ENCODE results near the gene C10orf143.

Gene C10orf143

DNA sequence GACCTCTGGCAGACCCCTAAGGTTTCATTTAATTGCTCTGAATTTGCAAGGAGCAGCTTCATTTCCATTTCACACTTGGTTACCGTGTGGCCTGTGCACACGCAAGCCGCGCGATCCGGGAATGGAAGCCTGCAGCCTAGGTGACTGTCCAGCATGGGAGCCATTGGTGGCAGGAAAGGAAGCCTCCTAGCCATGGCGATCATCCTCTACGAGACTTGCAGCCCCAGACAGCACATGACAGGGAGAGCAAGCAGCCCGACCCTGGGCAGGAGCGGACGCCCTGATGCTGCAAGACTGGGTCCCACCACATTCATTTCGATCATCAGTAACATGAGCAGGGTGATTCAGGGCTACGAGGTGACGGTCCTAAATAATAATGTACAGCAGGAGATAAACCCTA, 33.9 kb downstream of the C10orf143 start:
- Histone ChIP-seq H3K9me3 (ENCODE audit: control insufficient read depth, low read length) (no peaks in the 10 kb centered on the region), H3K27ac (ENCODE audit: low read depth, low read length, severe bottlenecking) (no peak overlapping the region), H3K4me3 (ENCODE audit: extremely low read depth, insufficient read depth, low read length, poor library complexity, severe bottlenecking) (no peak overlapping the region), H3K4me1 (ENCODE audit: control insufficient read depth, insufficient read depth, low read length, poor library complexity, severe bottlenecking) (no peaks in the 10 kb centered on the region), H3K36me3 (ENCODE audit: control insufficient read depth, insufficient read depth, low read length) (no peaks in the 10 kb centered on the region)
- WGBS, 2 experiments (ENCODE audit: insufficient coverage in 2 of 2) = 93 to 99% methylated on average over 13 of the region's 14 CpGs

DNA sequence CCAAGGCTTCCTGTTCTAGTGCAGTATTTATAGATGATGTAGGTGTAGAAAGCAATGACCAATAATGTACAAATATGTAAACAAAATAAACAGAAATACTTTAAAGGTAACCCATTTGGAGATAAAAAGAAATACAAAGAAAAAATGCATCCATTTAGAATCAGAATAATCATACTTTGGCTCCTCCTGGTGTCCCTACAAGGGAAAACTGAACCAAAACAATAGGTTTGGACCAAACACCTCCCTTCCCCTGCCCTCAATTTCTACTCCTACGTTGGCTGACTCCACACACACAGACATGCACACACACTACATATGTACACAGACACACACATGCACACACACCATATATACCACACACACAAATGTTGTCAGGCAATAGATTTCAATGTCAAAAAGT, 36.0 kb downstream of the C10orf143 start:
- 60 to 93% methylated on average over 1 of the region's 1 CpG for WGBS, 2 experiments (ENCODE audit: insufficient coverage in 2 of 2)
- no peak overlapping the region for H3K27ac ChIP-seq (ENCODE audit: low read depth, low read length, severe bottlenecking)
- H3K9me3 ChIP-seq (ENCODE audit: control insufficient read depth, low read length) = no peaks in the 10 kb centered on the region
- no peak overlapping the region for H3K4me3 ChIP-seq (ENCODE audit: extremely low read depth, insufficient read depth, low read length, poor library complexity, severe bottlenecking)
- no peaks in the 10 kb centered on the region for H3K36me3 ChIP-seq (ENCODE audit: control insufficient read depth, insufficient read depth, low read length)
- H3K4me1 ChIP-seq (ENCODE audit: control insufficient read depth, insufficient read depth, low read length, poor library complexity, severe bottlenecking) = no peaks in the 10 kb centered on the region

DNA sequence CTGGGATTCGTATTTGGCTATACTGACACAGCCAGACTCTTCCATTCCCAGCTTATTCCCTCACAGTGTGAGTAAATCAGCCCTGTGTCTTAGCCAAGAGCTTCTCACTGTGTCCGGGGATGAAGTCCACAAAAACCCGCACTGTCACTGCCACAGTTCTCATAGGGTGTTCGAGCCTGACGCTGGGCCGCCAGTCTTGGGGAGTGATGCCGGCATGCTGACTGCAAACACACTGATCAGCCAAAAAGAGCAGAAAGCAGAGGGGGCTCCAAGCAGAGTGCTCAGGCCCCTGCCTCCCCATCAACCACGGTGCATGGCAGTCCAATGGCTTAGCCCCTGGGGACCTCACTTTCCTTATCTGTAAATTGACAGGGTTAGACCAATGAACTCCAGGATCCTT, 36.7 kb downstream of the C10orf143 start:
- WGBS, 2 experiments (ENCODE audit: insufficient coverage in 2 of 2) = 96% methylated on average over 7 to 8 of the region's 8 CpGs
- no peaks in the 10 kb centered on the region for H3K36me3 ChIP-seq (ENCODE audit: control insufficient read depth, insufficient read depth, low read length)
- no peaks in the 10 kb centered on the region for H3K9me3 ChIP-seq (ENCODE audit: control insufficient read depth, low read length)
- no peaks in the 10 kb centered on the region for H3K4me1 ChIP-seq (ENCODE audit: control insufficient read depth, insufficient read depth, low read length, poor library complexity, severe bottlenecking)
- no peak overlapping the region for H3K4me3 ChIP-seq (ENCODE audit: extremely low read depth, insufficient read depth, low read length, poor library complexity, severe bottlenecking)
- no peak overlapping the region for H3K27ac ChIP-seq (ENCODE audit: low read depth, low read length, severe bottlenecking)

DNA sequence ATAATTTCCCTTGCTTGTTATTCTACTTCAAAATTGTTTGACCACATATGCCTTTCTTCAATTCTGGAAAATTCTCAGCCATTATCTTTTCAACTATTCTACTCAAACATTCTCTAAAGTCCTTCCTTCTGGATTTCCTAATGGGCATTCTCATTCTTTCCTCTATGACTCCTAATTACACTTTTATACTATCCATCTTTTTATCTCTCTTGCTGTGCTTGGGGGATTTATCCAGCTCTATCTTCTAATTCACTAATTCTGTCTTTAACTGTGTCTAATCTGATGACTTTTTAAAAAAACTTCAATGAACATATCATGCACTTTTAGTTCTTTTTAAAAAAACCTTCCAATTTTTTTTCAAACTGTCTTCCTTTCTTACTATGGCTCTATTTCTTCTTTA, 38.4 kb downstream of the C10orf143 start:
- H3K36me3 ChIP-seq (ENCODE audit: control insufficient read depth, insufficient read depth, low read length) = no peaks in the 10 kb centered on the region
- no peaks in the 10 kb centered on the region for H3K9me3 ChIP-seq (ENCODE audit: control insufficient read depth, low read length)
- H3K27ac ChIP-seq (ENCODE audit: low read depth, low read length, severe bottlenecking) = no peak overlapping the region
- H3K4me1 ChIP-seq (ENCODE audit: control insufficient read depth, insufficient read depth, low read length, poor library complexity, severe bottlenecking) = no peaks in the 10 kb centered on the region
- no peak overlapping the region for H3K4me3 ChIP-seq (ENCODE audit: extremely low read depth, insufficient read depth, low read length, poor library complexity, severe bottlenecking)

DNA sequence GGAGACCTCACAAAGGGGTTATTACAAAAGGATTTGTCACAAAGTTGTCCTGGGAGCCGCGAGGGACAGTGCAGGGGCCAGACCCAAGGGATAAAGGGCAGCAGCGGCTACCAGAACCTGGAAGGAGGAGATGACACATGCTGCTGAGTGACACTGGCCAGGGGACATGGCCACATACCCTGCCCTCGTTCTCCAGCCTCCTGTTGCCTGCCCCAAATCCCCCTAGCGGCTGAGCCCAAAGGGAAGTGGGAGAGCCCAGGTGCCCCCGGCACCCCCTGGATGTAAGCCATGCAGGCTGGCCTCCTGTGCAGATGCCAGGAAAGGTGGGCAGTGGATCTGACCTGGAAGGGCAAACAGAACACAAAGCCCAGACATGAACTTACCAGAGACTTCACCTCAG, 42.7 kb downstream of the C10orf143 start:
- H3K4me3 ChIP-seq (ENCODE audit: extremely low read depth, insufficient read depth, low read length, poor library complexity, severe bottlenecking) = no peak overlapping the region
- no peak overlapping the region for H3K27ac ChIP-seq (ENCODE audit: low read depth, low read length, severe bottlenecking)
- H3K9me3 ChIP-seq (ENCODE audit: control insufficient read depth, low read length) = no peaks in the 10 kb centered on the region
- 90 to 94% methylated on average over 4 to 6 of the region's 6 CpGs for WGBS, 2 experiments (ENCODE audit: insufficient coverage in 2 of 2)
- no peaks in the 10 kb centered on the region for H3K36me3 ChIP-seq (ENCODE audit: control insufficient read depth, insufficient read depth, low read length)
- no peaks in the 10 kb centered on the region for H3K4me1 ChIP-seq (ENCODE audit: control insufficient read depth, insufficient read depth, low read length, poor library complexity, severe bottlenecking)

DNA sequence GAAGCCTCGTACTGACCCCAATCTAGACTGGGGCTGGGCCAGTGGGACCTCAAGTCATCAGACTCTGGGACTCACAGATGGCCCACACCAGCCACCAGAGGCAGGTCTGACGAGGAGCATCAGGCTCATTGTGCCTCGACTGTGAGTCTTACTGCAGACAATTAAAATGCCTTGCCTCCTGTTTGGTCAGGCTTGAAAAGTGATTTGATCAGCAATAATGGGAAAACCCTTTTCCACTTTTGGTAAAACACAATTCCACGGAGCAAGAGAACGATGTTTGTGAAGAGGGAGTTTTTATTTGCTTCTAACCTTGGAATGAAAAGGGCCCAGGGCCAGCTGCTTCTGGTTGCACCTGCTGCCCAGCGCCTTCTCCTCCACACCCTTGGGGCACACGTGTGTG, 43.9 kb downstream of the C10orf143 start:
- Histone ChIP-seq H3K9me3 (ENCODE audit: control insufficient read depth, low read length) (no peaks in the 10 kb centered on the region), H3K4me1 (ENCODE audit: control insufficient read depth, insufficient read depth, low read length, poor library complexity, severe bottlenecking) (no peaks in the 10 kb centered on the region)

DNA sequence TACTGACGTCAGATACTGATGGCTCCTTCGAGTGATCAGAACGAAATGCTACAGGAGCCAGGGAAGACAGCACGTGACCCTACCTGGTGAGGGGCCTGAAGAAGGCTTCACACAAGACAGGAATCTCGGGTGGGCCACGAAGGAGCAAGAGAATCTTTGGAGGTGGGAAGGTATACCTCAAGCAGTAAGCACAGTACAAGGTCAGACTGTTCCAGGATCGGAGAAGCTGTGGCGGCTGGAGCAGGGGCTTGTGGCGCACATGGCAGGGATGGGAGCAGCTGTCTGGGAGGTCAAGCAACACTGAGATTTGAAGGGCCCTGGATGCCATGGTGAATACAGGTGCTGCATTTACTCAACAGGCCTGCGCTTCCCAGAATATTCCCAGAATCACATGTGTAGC, 45.4 kb downstream of the C10orf143 start:
- Histone ChIP-seq H3K36me3 (ENCODE audit: control insufficient read depth, insufficient read depth, low read length) (no peaks in the 10 kb centered on the region), H3K9me3 (ENCODE audit: control insufficient read depth, low read length) (no peaks in the 10 kb centered on the region), H3K4me3 (ENCODE audit: extremely low read depth, insufficient read depth, low read length, poor library complexity, severe bottlenecking) (no peak overlapping the region), H3K27ac (ENCODE audit: low read depth, low read length, severe bottlenecking) (no peak overlapping the region), H3K4me1 (ENCODE audit: control insufficient read depth, insufficient read depth, low read length, poor library complexity, severe bottlenecking) (no peaks in the 10 kb centered on the region)
- 91 to 93% methylated on average over 9 to 10 of the region's 10 CpGs for WGBS, 2 experiments (ENCODE audit: insufficient coverage in 2 of 2)

More for the DNA sequence above, 43.9 kb downstream of the C10orf143 start:
- no peaks in the 10 kb centered on the region for H3K36me3 ChIP-seq (ENCODE audit: control insufficient read depth, insufficient read depth, low read length)
- no peak overlapping the region for H3K4me3 ChIP-seq (ENCODE audit: extremely low read depth, insufficient read depth, low read length, poor library complexity, severe bottlenecking)
- WGBS, 2 experiments (ENCODE audit: insufficient coverage in 2 of 2) = 85 to 97% methylated on average over 5 of the region's 7 CpGs
- no peak overlapping the region for H3K27ac ChIP-seq (ENCODE audit: low read depth, low read length, severe bottlenecking)

DNA sequence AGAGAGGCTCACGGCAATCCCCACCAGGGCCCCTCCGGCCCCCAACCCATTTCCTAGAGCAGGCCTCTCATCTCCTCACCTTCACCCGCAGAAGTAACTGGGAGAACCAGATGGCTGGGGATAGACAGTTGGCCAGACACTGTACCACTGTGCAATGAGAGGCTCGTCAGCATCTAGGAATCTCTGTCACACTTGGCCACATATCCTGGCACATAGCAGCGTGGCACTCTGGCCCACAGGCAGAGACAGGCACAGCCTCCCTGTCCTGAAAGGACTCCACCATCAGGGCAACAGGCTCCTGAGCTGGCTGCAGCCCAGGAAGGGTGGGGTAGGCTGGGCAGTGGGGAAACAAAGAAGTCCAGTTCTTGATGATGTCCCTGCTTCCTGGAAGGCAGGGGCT, 45.8 kb downstream of the C10orf143 start:
- no peaks in the 10 kb centered on the region for H3K4me1 ChIP-seq (ENCODE audit: control insufficient read depth, insufficient read depth, low read length, poor library complexity, severe bottlenecking)
- WGBS, 2 experiments (ENCODE audit: insufficient coverage in 2 of 2) = 88 to 92% methylated on average over 2 to 5 of the region's 5 CpGs
- no peak overlapping the region for H3K27ac ChIP-seq (ENCODE audit: low read depth, low read length, severe bottlenecking)
- no peaks in the 10 kb centered on the region for H3K9me3 ChIP-seq (ENCODE audit: control insufficient read depth, low read length)
- no peaks in the 10 kb centered on the region for H3K36me3 ChIP-seq (ENCODE audit: control insufficient read depth, insufficient read depth, low read length)
- no peak overlapping the region for H3K4me3 ChIP-seq (ENCODE audit: extremely low read depth, insufficient read depth, low read length, poor library complexity, severe bottlenecking)

DNA sequence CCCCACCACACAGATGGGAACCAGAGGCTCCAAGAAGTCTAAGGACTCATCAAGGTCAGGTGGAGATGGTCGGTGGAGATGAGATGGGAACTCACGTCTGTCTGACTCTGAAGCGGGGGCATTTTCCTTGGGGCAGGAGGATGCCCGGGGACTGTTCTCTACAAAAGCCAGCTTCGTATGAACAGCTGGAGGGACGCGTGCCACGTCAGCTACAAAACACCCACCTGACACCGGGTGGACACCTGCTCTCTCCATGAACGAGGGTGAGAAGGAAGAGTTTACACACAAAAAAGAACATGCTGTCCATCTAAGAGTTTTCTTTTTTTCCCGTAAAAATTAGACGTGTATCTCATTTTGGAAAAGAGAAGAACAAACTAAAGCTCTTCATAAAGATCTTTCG, 47.7 kb downstream of the C10orf143 start:
- H3K4me1 ChIP-seq (ENCODE audit: control insufficient read depth, insufficient read depth, low read length, poor library complexity, severe bottlenecking) = no peaks in the 10 kb centered on the region
- WGBS, 2 experiments (ENCODE audit: insufficient coverage in 2 of 2) = 91 to 94% methylated on average over 8 to 9 of the region's 13 CpGs
- H3K9me3 ChIP-seq (ENCODE audit: control insufficient read depth, low read length) = no peaks in the 10 kb centered on the region
- H3K36me3 ChIP-seq (ENCODE audit: control insufficient read depth, insufficient read depth, low read length) = no peaks in the 10 kb centered on the region
- no peak overlapping the region for H3K4me3 ChIP-seq (ENCODE audit: extremely low read depth, insufficient read depth, low read length, poor library complexity, severe bottlenecking)
- no peak overlapping the region for H3K27ac ChIP-seq (ENCODE audit: low read depth, low read length, severe bottlenecking)

DNA sequence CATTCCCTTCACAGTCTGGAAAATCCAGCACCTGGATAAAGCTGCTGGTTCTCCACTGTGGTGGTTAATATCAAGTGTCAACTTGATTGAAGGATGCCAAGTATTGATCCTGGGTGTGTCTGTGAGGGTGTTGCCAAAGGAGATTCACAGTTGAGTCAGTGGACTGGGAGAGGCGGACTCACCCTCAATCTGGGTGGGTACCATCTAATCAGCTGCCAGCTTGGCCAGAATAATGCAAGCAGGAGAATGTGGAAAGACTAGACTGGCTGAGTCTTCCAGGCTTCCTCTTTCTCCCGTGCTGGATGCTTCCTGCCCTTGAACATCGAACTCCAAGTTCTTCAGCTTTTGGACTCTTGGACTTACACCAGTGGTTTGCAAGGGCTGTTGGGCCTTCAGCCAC, 48.4 kb downstream of the C10orf143 start:
- H3K4me3 ChIP-seq (ENCODE audit: extremely low read depth, insufficient read depth, low read length, poor library complexity, severe bottlenecking) = no peak overlapping the region
- no peaks in the 10 kb centered on the region for H3K4me1 ChIP-seq (ENCODE audit: control insufficient read depth, insufficient read depth, low read length, poor library complexity, severe bottlenecking)
- no peaks in the 10 kb centered on the region for H3K36me3 ChIP-seq (ENCODE audit: control insufficient read depth, insufficient read depth, low read length)
- H3K27ac ChIP-seq (ENCODE audit: low read depth, low read length, severe bottlenecking) = no peak overlapping the region
- WGBS, 2 experiments (ENCODE audit: insufficient coverage in 2 of 2) = 92% methylated on average over 3 of the region's 3 CpGs
- H3K9me3 ChIP-seq (ENCODE audit: control insufficient read depth, low read length) = no peaks in the 10 kb centered on the region

DNA sequence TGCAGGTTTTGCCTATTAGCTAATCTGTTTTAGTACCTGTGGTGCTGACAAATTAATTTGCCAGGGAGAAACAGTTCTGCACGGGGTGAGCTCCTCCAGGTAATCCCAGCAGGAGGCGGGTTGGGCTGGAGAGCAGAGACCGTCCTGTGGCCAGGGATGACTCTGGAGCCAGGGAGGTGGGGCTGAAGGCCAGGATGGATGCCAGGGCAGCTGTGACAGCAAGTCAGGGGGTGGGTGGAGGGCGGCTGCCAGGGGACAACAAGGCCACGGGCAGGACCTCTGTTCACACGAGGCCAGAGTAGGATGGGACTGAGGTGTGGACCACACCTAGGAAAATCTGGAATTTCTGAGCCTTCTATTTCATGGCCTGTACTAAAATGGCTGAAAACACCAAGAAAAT, 48.9 kb downstream of the C10orf143 start:
- no peaks in the 10 kb centered on the region for H3K36me3 ChIP-seq (ENCODE audit: control insufficient read depth, insufficient read depth, low read length)
- H3K4me1 ChIP-seq (ENCODE audit: control insufficient read depth, insufficient read depth, low read length, poor library complexity, severe bottlenecking) = no peaks in the 10 kb centered on the region
- no peaks in the 10 kb centered on the region for H3K9me3 ChIP-seq (ENCODE audit: control insufficient read depth, low read length)
- no peak overlapping the region for H3K4me3 ChIP-seq (ENCODE audit: extremely low read depth, insufficient read depth, low read length, poor library complexity, severe bottlenecking)
- WGBS, 2 experiments (ENCODE audit: insufficient coverage in 2 of 2) = 82 to 84% methylated on average over 4 to 6 of the region's 6 CpGs
- no peak overlapping the region for H3K27ac ChIP-seq (ENCODE audit: low read depth, low read length, severe bottlenecking)

DNA sequence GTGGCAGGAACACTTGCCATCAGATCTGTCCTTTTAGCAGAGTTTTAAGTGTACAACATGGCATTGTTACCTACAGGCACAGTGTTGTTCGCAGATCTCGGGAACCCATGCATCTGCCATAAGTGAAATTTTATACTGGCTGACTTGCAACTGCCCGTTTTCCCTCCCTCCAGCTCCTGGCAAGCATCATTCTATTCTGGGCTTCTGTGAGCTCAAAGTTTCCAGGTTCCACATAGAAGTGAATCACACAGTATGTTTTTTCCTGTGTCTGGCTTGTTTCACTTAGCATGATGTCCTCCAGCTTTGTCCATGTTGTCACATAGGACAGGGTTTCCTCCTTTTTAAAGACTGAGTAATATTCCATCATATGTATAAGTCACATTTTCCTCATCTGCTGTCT, 56.6 kb downstream of the C10orf143 start:
- peaks cover 10% of the 10 kb centered on the region for H3K9me3 ChIP-seq (ENCODE audit: control insufficient read depth, low read length)
- WGBS, 2 experiments (ENCODE audit: insufficient coverage in 2 of 2) = 86 to 90% methylated on average over 3 of the region's 3 CpGs
- no peak overlapping the region for H3K27ac ChIP-seq (ENCODE audit: low read depth, low read length, severe bottlenecking)
- no peaks in the 10 kb centered on the region for H3K4me1 ChIP-seq (ENCODE audit: control insufficient read depth, insufficient read depth, low read length, poor library complexity, severe bottlenecking)
- no peak overlapping the region for H3K4me3 ChIP-seq (ENCODE audit: extremely low read depth, insufficient read depth, low read length, poor library complexity, severe bottlenecking)
- H3K36me3 ChIP-seq (ENCODE audit: control insufficient read depth, insufficient read depth, low read length) = no peaks in the 10 kb centered on the region

All from mesodermal cell (in vitro differentiated cells).